ENCODE measurements around the gene KIAA2012.
A peak's percentile ranks its signal among the peaks of the same experiment; 100 is the strongest.

KIAA2012 gene

DNA sequence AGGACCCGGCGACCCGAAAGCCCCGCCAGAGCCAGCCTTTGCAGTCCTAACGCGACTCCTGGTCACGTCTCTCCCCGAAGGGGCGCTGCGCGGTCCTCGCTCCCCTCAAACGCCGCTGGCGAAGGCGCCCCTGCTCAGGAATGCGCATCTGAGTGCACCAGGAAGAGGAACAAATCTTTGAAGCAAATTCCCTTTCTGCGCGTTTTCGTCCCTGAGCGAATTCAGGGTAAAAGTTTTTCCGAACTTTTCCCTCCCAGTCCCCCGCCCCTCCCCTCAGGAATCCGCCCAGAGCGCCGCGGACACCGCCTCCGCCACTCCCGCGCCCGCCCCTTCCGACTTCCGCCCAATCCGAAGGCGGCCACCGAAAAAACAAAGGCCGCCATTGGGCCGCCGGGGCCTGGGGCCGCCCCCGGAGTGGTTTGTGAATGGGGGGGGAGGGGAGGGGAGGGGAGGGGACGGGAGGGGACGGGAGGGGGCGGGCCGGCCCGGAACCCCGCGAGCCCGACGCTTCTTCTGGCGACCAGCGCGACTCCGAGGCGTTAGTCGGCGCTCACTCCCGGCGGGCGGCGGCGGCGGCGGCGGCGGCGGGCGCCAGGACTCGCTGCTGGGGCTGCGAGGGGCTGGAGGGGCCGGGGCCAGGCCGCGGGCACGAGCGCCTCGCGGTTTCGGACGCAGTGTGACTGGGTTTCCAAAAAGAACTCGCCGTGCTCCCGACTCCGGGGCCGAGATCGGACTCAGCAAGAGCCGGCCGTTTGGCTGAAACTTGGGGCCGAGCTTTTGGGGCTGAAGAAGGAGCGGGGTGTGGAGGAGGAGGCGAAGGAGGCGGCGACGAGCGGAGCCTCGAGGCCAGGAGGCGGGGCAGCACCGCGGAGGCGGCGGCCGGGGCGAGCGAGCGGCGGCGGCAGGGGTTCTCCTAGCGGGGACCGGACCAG lies 39.5 kb upstream of the KIAA2012 start, which contains the start of gene FZD7 (continued):
- TF ChIP-seq KLF1 (tag by site-specific recombination; IDR thresholded peaks at IDR 0.05) (no peak), ZNF692 (tag by site-specific recombination; IDR thresholded peaks at IDR 0.05) (no peak), ZNF548 (tag by site-specific recombination; IDR thresholded peaks at IDR 0.05) (no peak), PRDM4 (tag by site-specific recombination; IDR thresholded peaks at IDR 0.05) (no peak), PRDM1 (tag by site-specific recombination; IDR thresholded peaks at IDR 0.05) (peak; percentile 91), SP3 (tag by site-specific recombination; IDR thresholded peaks at IDR 0.05) (peak; percentile 82), KLF16 (tag by site-specific recombination; IDR thresholded peaks at IDR 0.05) (peak; percentile 40; the same call in 1 of the 2 replicates), BCL6B (tag by site-specific recombination; IDR thresholded peaks at IDR 0.05) (no peak), ZNF10 (tag by site-specific recombination; IDR thresholded peaks at IDR 0.05) (no peak), ZNF341 (tag by site-specific recombination; IDR thresholded peaks at IDR 0.05; ENCODE audit: low read depth) (no peak), MEIS1 (CRISPR knock-in tag; IDR thresholded peaks at IDR 0.05; ENCODE audit: borderline replicate concordance) (no peak), ZNF596 (tag by site-specific recombination; IDR thresholded peaks at IDR 0.05) (no peak), ZSCAN30 (tag by site-specific recombination; IDR thresholded peaks at IDR 0.05) (no peak), ZNF510 (tag by site-specific recombination; IDR thresholded peaks at IDR 0.05; ENCODE audit: insufficient replicate concordance) (no peak), GLIS1 (tag by site-specific recombination; IDR thresholded peaks at IDR 0.05) (no peak), PBX3 (CRISPR knock-in tag; IDR thresholded peaks at IDR 0.05) (no peak), ZNF610 (tag by site-specific recombination; IDR thresholded peaks at IDR 0.05; ENCODE audit: borderline replicate concordance) (no peak), OVOL3 (tag by site-specific recombination; IDR thresholded peaks at IDR 0.05) (no peak), ZNF335 (tag by site-specific recombination; conservative IDR thresholded peaks at IDR 0.05) (peak; percentile 82), OSR2 (tag by site-specific recombination; IDR thresholded peaks at IDR 0.05) (no peak), ZNF544 (tag by site-specific recombination; IDR thresholded peaks at IDR 0.05) (no peak), ZNF426 (tag by site-specific recombination; IDR thresholded peaks at IDR 0.05) (no peak), ZNF274 (IDR thresholded peaks at IDR 0.05; ENCODE audit: low read length) (no peak), ZNF274 (tag by site-specific recombination; IDR thresholded peaks at IDR 0.05; ENCODE audit: borderline replicate concordance) (no peak), ZNF132 (tag by site-specific recombination; IDR thresholded peaks at IDR 0.05; ENCODE audit: borderline replicate concordance) (no peak), ZFP41 (tag by site-specific recombination; IDR thresholded peaks at IDR 0.05; ENCODE audit: borderline replicate concordance) (no peak)
- TF ChIP-seq, protein P1, sequence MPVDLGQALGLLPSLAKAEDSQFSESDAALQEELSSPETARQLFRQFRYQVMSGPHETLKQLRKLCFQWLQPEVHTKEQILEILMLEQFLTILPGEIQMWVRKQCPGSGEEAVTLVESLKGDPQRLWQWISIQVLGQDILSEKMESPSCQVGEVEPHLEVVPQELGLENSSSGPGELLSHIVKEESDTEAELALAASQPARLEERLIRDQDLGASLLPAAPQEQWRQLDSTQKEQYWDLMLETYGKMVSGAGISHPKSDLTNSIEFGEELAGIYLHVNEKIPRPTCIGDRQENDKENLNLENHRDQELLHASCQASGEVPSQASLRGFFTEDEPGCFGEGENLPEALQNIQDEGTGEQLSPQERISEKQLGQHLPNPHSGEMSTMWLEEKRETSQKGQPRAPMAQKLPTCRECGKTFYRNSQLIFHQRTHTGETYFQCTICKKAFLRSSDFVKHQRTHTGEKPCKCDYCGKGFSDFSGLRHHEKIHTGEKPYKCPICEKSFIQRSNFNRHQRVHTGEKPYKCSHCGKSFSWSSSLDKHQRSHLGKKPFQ (tag by site-specific recombination; IDR thresholded peaks at IDR 0.05): no peak
- TF ChIP-seq, protein P2, sequence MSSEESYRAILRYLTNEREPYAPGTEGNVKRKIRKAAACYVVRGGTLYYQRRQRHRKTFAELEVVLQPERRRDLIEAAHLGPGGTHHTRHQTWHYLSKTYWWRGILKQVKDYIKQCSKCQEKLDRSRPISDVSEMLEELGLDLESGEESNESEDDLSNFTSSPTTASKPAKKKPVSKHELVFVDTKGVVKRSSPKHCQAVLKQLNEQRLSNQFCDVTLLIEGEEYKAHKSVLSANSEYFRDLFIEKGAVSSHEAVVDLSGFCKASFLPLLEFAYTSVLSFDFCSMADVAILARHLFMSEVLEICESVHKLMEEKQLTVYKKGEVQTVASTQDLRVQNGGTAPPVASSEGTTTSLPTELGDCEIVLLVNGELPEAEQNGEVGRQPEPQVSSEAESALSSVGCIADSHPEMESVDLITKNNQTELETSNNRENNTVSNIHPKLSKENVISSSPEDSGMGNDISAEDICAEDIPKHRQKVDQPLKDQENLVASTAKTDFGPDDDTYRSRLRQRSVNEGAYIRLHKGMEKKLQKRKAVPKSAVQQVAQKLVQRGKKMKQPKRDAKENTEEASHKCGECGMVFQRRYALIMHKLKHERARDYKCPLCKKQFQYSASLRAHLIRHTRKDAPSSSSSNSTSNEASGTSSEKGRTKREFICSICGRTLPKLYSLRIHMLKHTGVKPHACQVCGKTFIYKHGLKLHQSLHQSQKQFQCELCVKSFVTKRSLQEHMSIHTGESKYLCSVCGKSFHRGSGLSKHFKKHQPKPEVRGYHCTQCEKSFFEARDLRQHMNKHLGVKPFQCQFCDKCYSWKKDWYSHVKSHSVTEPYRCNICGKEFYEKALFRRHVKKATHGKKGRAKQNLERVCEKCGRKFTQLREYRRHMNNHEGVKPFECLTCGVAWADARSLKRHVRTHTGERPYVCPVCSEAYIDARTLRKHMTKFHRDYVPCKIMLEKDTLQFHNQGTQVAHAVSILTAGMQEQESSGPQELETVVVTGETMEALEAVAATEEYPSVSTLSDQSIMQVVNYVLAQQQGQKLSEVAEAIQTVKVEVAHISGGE (tag by site-specific recombination; conservative IDR thresholded peaks at IDR 0.05; ENCODE audit: low read depth): no peak
